GM23338 (cell line): ENCODE data around the gene CSTB. TPM values are rescaled to one million over a fixed set of nuclear protein-coding genes. Genes with fewer than 3 reads are reported as not detected.

ENCODE experiments used
- ATAC-seq: fragments of 200-7000 bp; cut with Tn5 transposase; 3 replicates; pipeline ENCODE4 v1.9.1; 2020
- DNase-seq: peaks from one replicate; pipeline ENCODE4 v3.0.0-alpha.2; 2015; ENCODE audit warnings: low spot score
- H2AFZ ChIP-seq: fragments of 200-600 bp; sonication (generic); 2 replicates; pipeline ENCODE4 v1.8.0; 2016; ENCODE audit warnings: antibody characterized with exemption, mild to moderate bottlenecking, moderate library complexity
- H3F3A ChIP-seq: fragments of 200-600 bp; sonication (generic); replicated peaks from 2 replicates; pipeline ENCODE4 v1.8.0; 2017; ENCODE audit warnings: antibody characterized with exemption, mixed run types, low read depth
- H3K27ac ChIP-seq: fragments of 200-600 bp; sonication (generic); 2 replicates; pipeline ENCODE4 v1.6.1; 2016; ENCODE audit warnings: low read depth
- H3K27me3 ChIP-seq: fragments of 200-600 bp; sonication (generic); 2 replicates; pipeline ENCODE4 v1.8.0; 2016; ENCODE audit warnings: mild to moderate bottlenecking, mixed run types, moderate library complexity; ENCODE audit not compliant: insufficient read depth
- H3K36me3 ChIP-seq: fragments of 200-600 bp; sonication (generic); 2 replicates; pipeline ENCODE4 v1.8.0; 2016; ENCODE audit warnings: mild to moderate bottlenecking; ENCODE audit not compliant: insufficient read depth
- H3K4me1 ChIP-seq: fragments of 200-600 bp; sonication (generic); 2 replicates; pipeline ENCODE4 v1.8.0; 2016; ENCODE audit warnings: mild to moderate bottlenecking, moderate library complexity; ENCODE audit not compliant: insufficient read depth
- H3K4me2 ChIP-seq: fragments of 200-600 bp; sonication (generic); 2 replicates; pipeline ENCODE4 v1.7.1; 2017; ENCODE audit warnings: mixed run types
- H3K4me3 ChIP-seq: fragments of 200-600 bp; sonication (generic); 2 replicates; pipeline ENCODE4 v1.6.1; 2016; ENCODE audit warnings: mixed run types
- H3K79me2 ChIP-seq: fragments of 200-600 bp; sonication (generic); replicated peaks from 2 replicates; pipeline ENCODE4 v1.8.0; 2017; ENCODE audit warnings: mild to moderate bottlenecking; ENCODE audit not compliant: insufficient read depth
- H3K9me2 ChIP-seq: fragments of 200-600 bp; sonication (generic); 2 replicates; pipeline ENCODE4 v1.8.0; 2017; ENCODE audit not compliant: insufficient read depth
- H4K20me1 ChIP-seq: fragments of 200-600 bp; sonication (generic); replicated peaks from 2 replicates; pipeline ENCODE4 v1.8.0; 2017; ENCODE audit warnings: mild to moderate bottlenecking; ENCODE audit not compliant: insufficient read depth
- H3K27ac Mint-ChIP-seq: 2 replicates; pipeline ENCODE4 v1.8.0; 2020; ENCODE audit warnings: inconsistent platforms, mild to moderate bottlenecking, moderate library complexity, mixed read lengths
- H3K27me3 Mint-ChIP-seq: 3 replicates; pipeline ENCODE4 v1.8.0; 2022; ENCODE audit warnings: low read depth, mild to moderate bottlenecking, moderate library complexity, mixed read lengths, inconsistent platforms; ENCODE audit not compliant: insufficient read depth, poor library complexity
- H3K36me3 Mint-ChIP-seq: 3 replicates; pipeline ENCODE4 v1.8.0; 2021; ENCODE audit warnings: low read depth, mild to moderate bottlenecking, inconsistent platforms, moderate library complexity, mixed read lengths
- H3K4me1 Mint-ChIP-seq: 3 replicates; pipeline ENCODE4 v1.8.0; 2020; ENCODE audit warnings: mild to moderate bottlenecking, inconsistent platforms, mixed read lengths
- H3K4me3 Mint-ChIP-seq: 3 replicates; pipeline ENCODE4 v1.8.0; 2021; ENCODE audit warnings: moderate library complexity, mild to moderate bottlenecking, inconsistent platforms, mixed read lengths
- H3K9me3 Mint-ChIP-seq: 3 replicates; pipeline ENCODE4 v1.8.0; 2020; ENCODE audit warnings: moderate library complexity, mild to moderate bottlenecking, inconsistent platforms, mixed read lengths
- CREB1 ChIP-seq: fragments of 250-450 bp; sonication (Bioruptor Pico); IDR thresholded peaks from 2 replicates; pipeline ENCODE4 v1.5.0; 2020; ENCODE audit warnings: low read depth, mild to moderate bottlenecking, moderate library complexity
- ETS1 ChIP-seq: IDR thresholded peaks from 2 replicates; pipeline ENCODE4 v1.6.1; 2016; ENCODE audit warnings: antibody characterized with exemption
- EZH2 ChIP-seq: fragments of 200-600 bp; sonication (generic); IDR thresholded peaks from one replicate; pipeline ENCODE4 v1.8.0; 2017; ENCODE audit warnings: antibody characterized with exemption, mild to moderate bottlenecking, low read depth; ENCODE audit not compliant: unreplicated experiment
- EZH2phosphoT487 ChIP-seq: fragments of 200-600 bp; sonication (generic); IDR thresholded peaks from one replicate; pipeline ENCODE4 v1.8.1; 2018; ENCODE audit warnings: antibody characterized with exemption; ENCODE audit not compliant: unreplicated experiment
- JUNB ChIP-seq: IDR thresholded peaks from one replicate; pipeline ENCODE4 v1.6.1; 2016; ENCODE audit warnings: antibody characterized with exemption; ENCODE audit not compliant: unreplicated experiment
- NANOG ChIP-seq: IDR thresholded peaks from 2 replicates; pipeline ENCODE4 v1.6.1; 2016; ENCODE audit warnings: antibody characterized with exemption, borderline replicate concordance
- POLR2AphosphoS5 ChIP-seq: IDR thresholded peaks from 2 replicates; pipeline ENCODE4 v1.6.1; 2016; ENCODE audit warnings: antibody characterized with exemption, low read depth
- REST ChIP-seq: IDR thresholded peaks from one replicate; pipeline ENCODE4 v1.6.1; 2018; ENCODE audit warnings: antibody characterized with exemption; ENCODE audit not compliant: unreplicated experiment
- STAT1 ChIP-seq: IDR thresholded peaks from one replicate; pipeline ENCODE4 v1.6.1; 2016; ENCODE audit warnings: antibody characterized with exemption; ENCODE audit not compliant: unreplicated experiment
- ZNF331 ChIP-seq: fragments of 250-450 bp; sonication (Bioruptor Pico); IDR thresholded peaks from 2 replicates; pipeline ENCODE4 v1.5.0; 2020; ENCODE audit warnings: low read depth, mild to moderate bottlenecking, moderate library complexity
- ZNF462 ChIP-seq: fragments of 250-450 bp; sonication (Bioruptor Pico); IDR thresholded peaks from 2 replicates; pipeline ENCODE4 v1.5.0; 2020; ENCODE audit warnings: mild to moderate bottlenecking, moderate library complexity
- polyA plus RNA-seq: library from polyadenylated mRNA; unstranded; fragments of >200 nt; fragmentation: Nextera tagmentation; extraction: Ambion mirVana; gene quantifications from 2 replicates; pipeline ENCODE4 v1.2.1, GENCODE V29; 2016
- total RNA-seq: library from RNA; depleted of rRNA; stranded (reverse); fragments of >200 nt; shearing (Covaris generic); gene quantifications from 2 replicates; pipeline ENCODE4 v1.2.3, GENCODE V29; 2014
- TF ChIP-seq, protein P1 (sequence below), 2 experiments: fragments of 200-600 bp in 1 of 2; sonication (generic) in 1 of 2; conservative IDR thresholded peaks; 2 replicates each; pipeline versions ENCODE4 v1.5.1 to v1.6.1; 2016 to 2017; ENCODE audit warnings: antibody characterized with exemption in 2 of 2, low read depth in 2 of 2, mild to moderate bottlenecking in 2 of 2, moderate library complexity in 1 of 2

Gene CSTB
- total and polyA plus RNA-seq, 2 experiments from 2014 or later = 10.0 to 142 TPM

- TF ChIP-seq ZNF462 (CRISPR knock-in tag) (no peak), JUNB (no peak)
Observed at GRCh38 chr21:43772425-43772821, 3.7 kb downstream of the CSTB start (continued).

DNA sequence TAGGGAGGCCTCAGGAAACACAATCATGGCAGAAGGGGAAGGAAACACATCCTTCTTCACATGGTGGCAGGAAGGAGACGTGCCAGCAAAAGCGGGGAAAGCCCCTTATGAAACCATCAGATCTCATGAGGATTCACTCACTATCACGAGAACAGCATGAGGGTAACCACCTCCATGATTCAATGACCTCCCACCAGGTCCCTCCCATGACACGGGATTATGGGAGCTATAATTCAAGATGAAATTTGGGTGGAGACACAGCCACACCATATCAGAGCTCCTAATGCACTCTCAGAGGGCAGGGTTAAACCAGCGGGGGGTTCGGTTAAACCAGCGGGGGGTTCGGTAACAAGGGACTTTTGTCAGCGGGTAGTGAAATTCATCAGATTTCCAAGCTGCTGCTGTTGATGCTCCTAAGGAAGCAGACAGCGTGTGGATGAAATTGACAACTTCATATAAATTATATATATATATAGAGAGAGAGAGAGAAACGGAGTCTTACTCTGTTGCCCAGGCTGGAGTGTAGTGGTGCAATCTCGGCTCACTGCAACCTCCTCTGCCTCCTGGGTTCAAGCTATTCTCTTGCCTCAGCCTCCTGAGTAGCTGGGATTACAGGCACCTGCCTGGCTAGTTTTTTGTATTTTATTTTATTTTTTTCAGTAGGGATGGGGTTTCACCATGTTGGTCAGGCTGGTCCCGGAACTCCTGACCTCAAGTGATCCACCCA is 4.2 kb downstream of the CSTB start:
- ATAC-seq (no peak), DNase-seq (no peak)
- Histone ChIP-seq H3K4me1 (peaks cover 31% of the 10 kb centered on the region), H3K27ac (no peak overlapping the region), H3K4me3 (peak overlapping the region; percentile 7; the same call in 1 of the 2 replicates), H3K27me3 (no peaks in the 10 kb centered on the region), H3K79me2 (peaks cover 16% of the 10 kb centered on the region), H4K20me1 (no peaks in the 10 kb centered on the region), H2AFZ (no peak overlapping the region), H3F3A (peaks cover 6% of the 10 kb centered on the region; the same call in 1 of the 2 replicates), H3K36me3 (peaks cover 5% of the 10 kb centered on the region), H3K4me2 (peak overlapping the region; percentile 55), H3K9me2 (no peaks in the 10 kb centered on the region)
- TF ChIP-seq STAT1 (no peak), CREB1 (CRISPR knock-in tag) (no peak), POLR2AphosphoS5 (no peak), ZNF331 (no peak), NANOG (no peak), EZH2phosphoT487 (no peak), JUNB (no peak), ETS1 (no peak), EZH2 (no peak), REST (no peak)
- TF ChIP-seq, protein P1, sequence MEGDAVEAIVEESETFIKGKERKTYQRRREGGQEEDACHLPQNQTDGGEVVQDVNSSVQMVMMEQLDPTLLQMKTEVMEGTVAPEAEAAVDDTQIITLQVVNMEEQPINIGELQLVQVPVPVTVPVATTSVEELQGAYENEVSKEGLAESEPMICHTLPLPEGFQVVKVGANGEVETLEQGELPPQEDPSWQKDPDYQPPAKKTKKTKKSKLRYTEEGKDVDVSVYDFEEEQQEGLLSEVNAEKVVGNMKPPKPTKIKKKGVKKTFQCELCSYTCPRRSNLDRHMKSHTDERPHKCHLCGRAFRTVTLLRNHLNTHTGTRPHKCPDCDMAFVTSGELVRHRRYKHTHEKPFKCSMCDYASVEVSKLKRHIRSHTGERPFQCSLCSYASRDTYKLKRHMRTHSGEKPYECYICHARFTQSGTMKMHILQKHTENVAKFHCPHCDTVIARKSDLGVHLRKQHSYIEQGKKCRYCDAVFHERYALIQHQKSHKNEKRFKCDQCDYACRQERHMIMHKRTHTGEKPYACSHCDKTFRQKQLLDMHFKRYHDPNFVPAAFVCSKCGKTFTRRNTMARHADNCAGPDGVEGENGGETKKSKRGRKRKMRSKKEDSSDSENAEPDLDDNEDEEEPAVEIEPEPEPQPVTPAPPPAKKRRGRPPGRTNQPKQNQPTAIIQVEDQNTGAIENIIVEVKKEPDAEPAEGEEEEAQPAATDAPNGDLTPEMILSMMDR (conservative IDR thresholded peaks at IDR 0.05; ENCODE audit: low read depth in 2 of 2) = no peak
- Mint-ChIP-seq H3K4me1 (peaks cover 61% of the 10 kb centered on the region), H3K9me3 (no peaks in the 10 kb centered on the region), H3K36me3 (peaks cover 27% of the 10 kb centered on the region), H3K27ac (peak overlapping the region; percentile 78), H3K27me3 (peaks cover 20% of the 10 kb centered on the region), H3K4me3 (peak overlapping the region; percentile 46; the same call in 1 of the 3 replicates)
